Measurements from ENCODE around the gene SNX9. TPM values are rescaled to one million over a fixed set of nuclear protein-coding genes. Genes with fewer than 3 reads are reported as not detected.
"Not testable (repeated sequence)": the region's sequence is repeated elsewhere in the genome, so short reads cannot be mapped to it uniquely, and the experiment has no call there.

Gene SNX9
- total RNA-seq, 2 donors from 2014 or later, result 20.5 to 71.9 TPM

GRCh38 chr6:157891544-157892362, 68.7 kb downstream of the SNX9 start:
- Mint-ChIP-seq H3K27ac (peak overlapping the region; percentile 79), H3K36me3 (ENCODE audit: low read depth) (peaks cover 96% of the 10 kb centered on the region), H3K9me3 (no peaks in the 10 kb centered on the region), H3K4me3 (peak overlapping the region; percentile 61), H3K4me1 (peaks cover 47% of the 10 kb centered on the region), H3K27me3 (no peaks in the 10 kb centered on the region)
- peak; percentile 18 for ATAC-seq (replicated peaks)

GRCh38 chr6:157892363-157892877, 69.4 kb downstream of the SNX9 start:
- H3K36me3 Mint-ChIP-seq (ENCODE audit: low read depth), result peaks cover 96% of the 10 kb centered on the region
- peaks cover 42% of the 10 kb centered on the region for H3K4me1 Mint-ChIP-seq
- ATAC-seq (replicated peaks), result peak; percentile 83
- H3K27me3 Mint-ChIP-seq, result no peaks in the 10 kb centered on the region
- H3K27ac Mint-ChIP-seq, result peak overlapping the region; percentile 79
- H3K9me3 Mint-ChIP-seq, result no peaks in the 10 kb centered on the region
- peak overlapping the region; percentile 61 for H3K4me3 Mint-ChIP-seq

- H3K4me1 Mint-ChIP-seq, result peaks cover 40% of the 10 kb centered on the region
- peak; percentile 69 for ATAC-seq (replicated peaks)
Measured at GRCh38 chr6:157893238-157893637, 70.2 kb downstream of the SNX9 start.

GRCh38 chr6:157895585-157895984, 72.5 kb downstream of the SNX9 start:
- no peaks in the 10 kb centered on the region for H3K27me3 Mint-ChIP-seq
- H3K4me3 Mint-ChIP-seq, result no peak overlapping the region
- ATAC-seq (replicated peaks), result no peak
- H3K27ac Mint-ChIP-seq, result no peak overlapping the region
- H3K9me3 Mint-ChIP-seq, result no peaks in the 10 kb centered on the region
- H3K4me1 Mint-ChIP-seq, result peaks cover 30% of the 10 kb centered on the region
- peaks cover 96% of the 10 kb centered on the region for H3K36me3 Mint-ChIP-seq (ENCODE audit: low read depth)

More at GRCh38 chr6:157893238-157893637, 70.2 kb downstream of the SNX9 start:
- peak overlapping the region; percentile 79 for H3K27ac Mint-ChIP-seq
- no peaks in the 10 kb centered on the region for H3K9me3 Mint-ChIP-seq
- H3K36me3 Mint-ChIP-seq (ENCODE audit: low read depth), result peaks cover 96% of the 10 kb centered on the region
- no peaks in the 10 kb centered on the region for H3K27me3 Mint-ChIP-seq
- H3K4me3 Mint-ChIP-seq, result peak overlapping the region; percentile 61

- H3K36me3 Mint-ChIP-seq (ENCODE audit: low read depth), result peaks cover 96% of the 10 kb centered on the region
- H3K4me1 Mint-ChIP-seq, result peaks cover 21% of the 10 kb centered on the region
- ATAC-seq (replicated peaks), result no peak
- H3K27ac Mint-ChIP-seq, result no peak overlapping the region
- no peaks in the 10 kb centered on the region for H3K27me3 Mint-ChIP-seq
- H3K9me3 Mint-ChIP-seq, result no peaks in the 10 kb centered on the region
- no peak overlapping the region for H3K4me3 Mint-ChIP-seq
Measured at GRCh38 chr6:157896932-157897331, 73.9 kb downstream of the SNX9 start.

GRCh38 chr6:157898169-157898568, 75.1 kb downstream of the SNX9 start:
- Mint-ChIP-seq H3K27ac (no peak overlapping the region), H3K4me1 (peaks cover 9% of the 10 kb centered on the region), H3K36me3 (ENCODE audit: low read depth) (peaks cover 96% of the 10 kb centered on the region), H3K27me3 (no peaks in the 10 kb centered on the region), H3K4me3 (no peak overlapping the region), H3K9me3 (no peaks in the 10 kb centered on the region)
- ATAC-seq (replicated peaks), result no peak

- Mint-ChIP-seq H3K27me3 (no peaks in the 10 kb centered on the region), H3K27ac (no peak overlapping the region), H3K36me3 (ENCODE audit: low read depth) (peaks cover 96% of the 10 kb centered on the region), H3K9me3 (no peaks in the 10 kb centered on the region), H3K4me3 (no peak overlapping the region), H3K4me1 (peaks cover 5% of the 10 kb centered on the region)
- no peak for ATAC-seq (replicated peaks)
Measured at GRCh38 chr6:157898640-157899039, 75.6 kb downstream of the SNX9 start.

GRCh38 chr6:157900262-157900661, 77.2 kb downstream of the SNX9 start:
- not testable (repeated sequence) for H3K9me3 Mint-ChIP-seq; H3K27me3 Mint-ChIP-seq; H3K4me3 Mint-ChIP-seq; ATAC-seq (replicated peaks); H3K4me1 Mint-ChIP-seq
- H3K36me3 Mint-ChIP-seq (ENCODE audit: low read depth), result peaks cover 99% of the 10 kb centered on the region
- H3K27ac Mint-ChIP-seq, result peak overlapping the region; percentile 4

GRCh38 chr6:157900751-157901150, 77.7 kb downstream of the SNX9 start:
- not testable (repeated sequence) for ATAC-seq (replicated peaks); H3K9me3 Mint-ChIP-seq; H3K4me1 Mint-ChIP-seq; H3K4me3 Mint-ChIP-seq; H3K27me3 Mint-ChIP-seq
- H3K27ac Mint-ChIP-seq, result peak overlapping the region; percentile 70
- peaks cover 99% of the 10 kb centered on the region for H3K36me3 Mint-ChIP-seq (ENCODE audit: low read depth)

- peaks cover 100% of the 10 kb centered on the region for H3K36me3 Mint-ChIP-seq (ENCODE audit: low read depth)
- H3K4me1 Mint-ChIP-seq, result peaks cover 10% of the 10 kb centered on the region
- H3K4me3 Mint-ChIP-seq, result no peak overlapping the region
- no peak for ATAC-seq (replicated peaks)
- H3K27ac Mint-ChIP-seq, result no peak overlapping the region
- H3K27me3 Mint-ChIP-seq, result no peaks in the 10 kb centered on the region
- H3K9me3 Mint-ChIP-seq, result no peaks in the 10 kb centered on the region
Measured at GRCh38 chr6:157904999-157905398, 82.0 kb downstream of the SNX9 start.

- Mint-ChIP-seq H3K4me3 (no peak overlapping the region), H3K27me3 (no peaks in the 10 kb centered on the region), H3K36me3 (ENCODE audit: low read depth) (peaks cover 100% of the 10 kb centered on the region), H3K4me1 (peaks cover 14% of the 10 kb centered on the region), H3K9me3 (no peaks in the 10 kb centered on the region), H3K27ac (no peak overlapping the region)
- no peak for ATAC-seq (replicated peaks)
Measured at GRCh38 chr6:157905590-157906342, 82.7 kb downstream of the SNX9 start.

GRCh38 chr6:157906537-157907061, 83.6 kb downstream of the SNX9 start:
- H3K36me3 Mint-ChIP-seq (ENCODE audit: low read depth), result peaks cover 100% of the 10 kb centered on the region
- no peaks in the 10 kb centered on the region for H3K27me3 Mint-ChIP-seq
- no peak overlapping the region for H3K4me3 Mint-ChIP-seq
- peak overlapping the region; percentile 62 for H3K27ac Mint-ChIP-seq
- H3K4me1 Mint-ChIP-seq, result peaks cover 20% of the 10 kb centered on the region
- ATAC-seq (replicated peaks), result no peak
- H3K9me3 Mint-ChIP-seq, result no peaks in the 10 kb centered on the region

- Mint-ChIP-seq H3K36me3 (ENCODE audit: low read depth) (peaks cover 99% of the 10 kb centered on the region), H3K27ac (no peak overlapping the region), H3K4me1 (peaks cover 20% of the 10 kb centered on the region)
Measured at GRCh38 chr6:157907651-157908050, 84.6 kb downstream of the SNX9 start.

GRCh38 chr6:157908369-157909281, 85.6 kb downstream of the SNX9 start:
- no peaks in the 10 kb centered on the region for H3K9me3 Mint-ChIP-seq
- peak; percentile 62 for ATAC-seq (replicated peaks)
- H3K4me3 Mint-ChIP-seq, result peak overlapping the region; percentile 8
- peaks cover 94% of the 10 kb centered on the region for H3K36me3 Mint-ChIP-seq (ENCODE audit: low read depth)
- H3K4me1 Mint-ChIP-seq, result peaks cover 20% of the 10 kb centered on the region
- H3K27me3 Mint-ChIP-seq, result no peaks in the 10 kb centered on the region
- H3K27ac Mint-ChIP-seq, result peak overlapping the region; percentile 87

More at GRCh38 chr6:157907651-157908050, 84.6 kb downstream of the SNX9 start:
- H3K27me3 Mint-ChIP-seq, result no peaks in the 10 kb centered on the region
- no peak overlapping the region for H3K4me3 Mint-ChIP-seq
- ATAC-seq (replicated peaks), result no peak
- no peaks in the 10 kb centered on the region for H3K9me3 Mint-ChIP-seq

Data from activated T-helper 17 cell treated with anti-CD3 and anti-CD28 coated beads, Interleukin-2, amount 50 U/mL, for 72 hours (primary cell).